Kidney epithelial cell (primary cell): Measurements from ENCODE around the gene HS3ST6. TPM values are rescaled to one million over a fixed set of nuclear protein-coding genes. Genes with fewer than 3 reads are reported as not detected.

Experiments
- DNase-seq: peaks from one replicate; pipeline ENCODE4 v3.0.0-alpha.2; 2010; ENCODE audit warnings: low read depth
- H3K27me3 ChIP-seq: 2 replicates; pipeline ENCODE4 v1.6.0; 2011; ENCODE audit warnings: low read length; ENCODE audit not compliant: control insufficient read depth, insufficient read depth
- H3K36me3 ChIP-seq: 2 replicates; pipeline ENCODE4 v1.5.1; 2011; ENCODE audit warnings: low read length; ENCODE audit not compliant: control insufficient read depth, insufficient read depth
- H3K4me3 ChIP-seq: 2 replicates; pipeline ENCODE4 v1.5.1; 2011; ENCODE audit warnings: low read depth, mild to moderate bottlenecking, control low read depth, low read length
- CTCF ChIP-seq: IDR thresholded peaks from 2 replicates; pipeline ENCODE4 v1.5.1; 2011; ENCODE audit warnings: mild to moderate bottlenecking, moderate library complexity, low read length, control low read depth, inconsistent platforms; ENCODE audit not compliant: insufficient read depth, poor library complexity, severe bottlenecking
- total RNA-seq: library from RNA; depleted of rRNA; stranded (reverse); fragments of >200 nt; gene quantifications from 2 replicates; pipeline ENCODE4 v1.2.3, GENCODE V29; 2015

The HS3ST6 gene
- total RNA-seq, 1 donor from 2014 or later = 0.92 TPM

- Histone ChIP-seq H3K36me3 (no peaks in the 10 kb centered on the region), H3K27me3 (no peaks in the 10 kb centered on the region), H3K4me3 (no peak overlapping the region)
- TF ChIP-seq CTCF = no peak
- DNase-seq = no peak
Observed at GRCh38 chr16:1953734-1954133, 35.5 kb upstream of the HS3ST6 start.

GRCh38 chr16:1950559-1950958 lies 32.3 kb upstream of the HS3ST6 start:
- Histone ChIP-seq H3K27me3 (peaks cover 2% of the 10 kb centered on the region), H3K4me3 (no peak overlapping the region), H3K36me3 (no peaks in the 10 kb centered on the region)
- no peak for TF ChIP-seq CTCF
- DNase-seq = no peak

GRCh38 chr16:1950047-1950446 lies 31.8 kb upstream of the HS3ST6 start:
- no peak for TF ChIP-seq CTCF
- Histone ChIP-seq H3K27me3 (peaks cover 2% of the 10 kb centered on the region), H3K36me3 (no peaks in the 10 kb centered on the region), H3K4me3 (no peak overlapping the region)
- DNase-seq = no peak

- Histone ChIP-seq H3K27me3 (peaks cover 2% of the 10 kb centered on the region), H3K36me3 (no peaks in the 10 kb centered on the region), H3K4me3 (no peak overlapping the region)
- DNase-seq = no peak
- TF ChIP-seq CTCF = no peak
Observed at GRCh38 chr16:1949507-1949906, 31.3 kb upstream of the HS3ST6 start.

GRCh38 chr16:1947369-1947670 lies 29.1 kb upstream of the HS3ST6 start:
- no peak for TF ChIP-seq CTCF
- no peaks in the 10 kb centered on the region for H3K36me3 ChIP-seq
- no peak for DNase-seq
- no peak overlapping the region for H3K4me3 ChIP-seq
- H3K27me3 ChIP-seq = peaks cover 2% of the 10 kb centered on the region

- DNase-seq = no peak
- H3K27me3 ChIP-seq = peaks cover 2% of the 10 kb centered on the region
- H3K36me3 ChIP-seq = no peaks in the 10 kb centered on the region
- TF ChIP-seq CTCF = no peak
- no peak overlapping the region for H3K4me3 ChIP-seq
Observed at GRCh38 chr16:1946495-1947368, 28.5 kb upstream of the HS3ST6 start.
